HG03520 (cell line): Measurements from ENCODE around the gene SLC17A9.
A peak's percentile ranks its signal among the peaks of the same experiment; 100 is the strongest.
"Not testable (repeated sequence)": the region's sequence is repeated elsewhere in the genome, so short reads cannot be mapped to it uniquely, and the experiment has no call there.

Experiments used
- ATAC-seq: cut with Tn5 transposase; IDR thresholded peaks from one replicate; pipeline ENCODE4 v1.9.1; 2021; ENCODE audit warnings: mild to moderate bottlenecking, moderate library complexity; ENCODE audit not compliant: unreplicated experiment

Gene SLC17A9

DNA sequence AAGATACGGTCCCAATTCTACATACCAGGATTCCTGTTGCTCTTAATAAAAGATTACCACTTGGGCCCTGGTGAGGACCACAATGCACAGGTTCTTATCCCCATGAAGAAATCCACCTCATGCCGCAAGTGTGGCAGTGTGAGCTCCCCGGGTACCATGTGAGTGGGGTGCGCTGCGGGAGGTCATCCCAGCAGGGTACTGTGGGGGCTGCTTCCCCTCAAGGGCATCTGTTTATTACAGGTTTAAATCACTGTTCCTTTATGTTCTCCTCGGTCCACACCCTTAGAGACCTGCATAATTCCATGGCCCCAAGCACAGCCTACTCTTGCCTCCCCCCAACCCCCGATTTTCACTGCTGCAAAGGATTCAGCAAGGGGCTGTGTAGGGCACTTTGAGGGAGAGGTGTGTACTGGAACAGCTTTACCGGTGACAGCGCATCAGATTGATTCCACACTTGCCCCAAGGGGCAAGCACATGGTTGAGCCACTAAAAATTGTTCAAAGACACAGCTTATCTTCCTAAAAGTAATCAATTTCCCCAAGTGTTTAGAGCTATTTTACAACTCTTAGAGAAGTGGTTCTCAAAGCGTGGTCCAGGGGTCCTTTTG is 32.4 kb upstream of the SLC17A9 start:
- no peak for ATAC-seq

DNA sequence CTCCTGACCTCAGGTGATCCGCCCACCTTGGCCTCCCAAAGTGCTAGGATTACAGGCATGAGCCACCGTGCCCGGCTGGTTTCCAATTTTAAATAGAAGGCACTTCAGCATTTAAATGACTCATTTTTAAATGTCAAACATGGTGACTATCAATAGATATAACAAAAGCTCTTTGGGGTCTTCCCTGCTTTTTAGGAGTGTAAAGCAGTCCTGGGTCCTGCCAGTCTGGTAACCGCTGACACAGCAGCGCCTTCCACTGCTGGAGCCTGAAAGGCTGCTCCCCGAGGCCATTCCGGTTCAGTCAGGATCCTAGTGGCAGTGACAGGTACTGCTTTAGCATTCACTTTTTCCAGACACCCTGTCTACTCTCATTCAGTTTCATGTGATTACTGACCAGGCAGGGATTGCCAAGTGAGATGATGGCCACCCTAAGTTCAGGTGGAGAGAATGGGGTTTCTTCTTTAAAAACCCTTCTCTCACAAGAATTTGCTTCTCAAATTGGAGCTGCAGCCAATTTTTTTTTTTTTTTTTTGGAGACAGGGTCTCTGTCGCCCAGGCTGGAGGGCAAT is 31.3 kb upstream of the SLC17A9 start:
- no peak for ATAC-seq

DNA sequence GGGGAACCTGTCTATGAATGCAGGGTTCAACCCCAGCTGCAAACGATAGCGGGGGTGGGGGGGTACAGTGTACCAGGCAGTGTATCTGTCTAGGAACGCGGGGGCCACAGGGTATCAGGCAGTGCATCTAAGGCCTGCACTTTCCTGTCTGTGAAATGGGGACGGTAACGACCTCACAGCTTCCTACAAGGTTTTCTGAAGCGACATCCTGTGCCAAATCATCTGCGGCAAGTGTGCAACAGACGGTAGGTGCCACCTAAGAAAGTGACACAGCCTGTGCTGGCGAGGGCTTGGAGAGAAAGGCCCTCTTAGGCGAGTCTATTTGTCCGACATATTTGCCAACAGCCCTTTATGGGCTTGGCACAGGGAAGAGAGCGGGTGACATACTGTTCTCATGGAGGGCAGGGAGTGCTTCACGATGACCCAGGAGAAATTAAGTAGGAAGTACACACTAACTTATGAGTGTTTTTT is 30.0 kb upstream of the SLC17A9 start:
- no peak for ATAC-seq

GRCh38 chr20:62923059-62923668 is 29.3 kb upstream of the SLC17A9 start:
- not testable (repeated sequence) for ATAC-seq

- ATAC-seq, result no peak
Observed at GRCh38 chr20:62923669-62924441, 28.7 kb upstream of the SLC17A9 start.

DNA sequence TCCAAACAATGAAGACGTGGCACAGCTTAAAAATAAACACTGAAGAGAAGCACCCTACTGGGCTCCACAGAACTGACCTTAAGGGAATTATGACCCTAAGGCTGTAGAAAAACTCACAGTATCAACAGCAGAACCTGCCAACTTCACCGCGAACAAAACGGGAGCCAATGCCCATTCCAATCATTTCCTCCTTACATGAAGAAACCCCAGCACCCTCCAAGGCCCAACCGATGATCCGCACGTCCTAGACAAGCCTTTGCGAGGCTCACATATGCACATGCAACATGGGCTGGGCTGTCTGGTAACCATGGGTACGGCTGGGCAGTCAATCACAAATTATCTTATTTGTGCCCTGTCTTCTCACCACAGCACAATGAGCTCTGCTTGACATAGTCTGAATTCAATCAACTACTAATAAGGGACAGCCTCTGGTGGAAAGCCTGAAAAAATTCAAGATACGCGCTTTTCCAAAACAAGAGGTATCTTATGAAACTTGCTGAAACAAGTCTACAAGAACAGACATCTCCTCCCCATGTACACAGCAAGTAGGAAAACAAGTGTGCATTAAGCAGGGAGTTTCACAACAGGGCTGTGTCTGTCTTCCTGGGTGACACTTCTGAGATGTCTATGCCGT is 27.9 kb upstream of the SLC17A9 start:
- ATAC-seq, result no peak

DNA sequence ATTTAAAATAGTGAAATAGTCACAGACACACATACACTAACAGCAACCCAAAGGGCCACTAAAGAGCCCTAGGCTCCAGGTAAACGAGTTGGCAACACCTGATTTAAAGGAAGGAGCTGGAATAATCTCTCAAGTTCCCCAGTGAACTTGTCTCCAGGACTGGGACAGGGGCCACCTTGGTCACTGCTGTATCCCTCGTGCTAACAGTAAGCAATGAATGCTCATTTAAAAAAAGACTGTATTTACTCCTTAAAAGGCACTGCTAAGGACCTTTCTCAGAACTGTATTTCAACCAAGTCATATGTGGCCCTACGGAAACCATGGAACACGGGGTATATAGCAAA is 27.5 kb upstream of the SLC17A9 start:
- no peak for ATAC-seq

DNA sequence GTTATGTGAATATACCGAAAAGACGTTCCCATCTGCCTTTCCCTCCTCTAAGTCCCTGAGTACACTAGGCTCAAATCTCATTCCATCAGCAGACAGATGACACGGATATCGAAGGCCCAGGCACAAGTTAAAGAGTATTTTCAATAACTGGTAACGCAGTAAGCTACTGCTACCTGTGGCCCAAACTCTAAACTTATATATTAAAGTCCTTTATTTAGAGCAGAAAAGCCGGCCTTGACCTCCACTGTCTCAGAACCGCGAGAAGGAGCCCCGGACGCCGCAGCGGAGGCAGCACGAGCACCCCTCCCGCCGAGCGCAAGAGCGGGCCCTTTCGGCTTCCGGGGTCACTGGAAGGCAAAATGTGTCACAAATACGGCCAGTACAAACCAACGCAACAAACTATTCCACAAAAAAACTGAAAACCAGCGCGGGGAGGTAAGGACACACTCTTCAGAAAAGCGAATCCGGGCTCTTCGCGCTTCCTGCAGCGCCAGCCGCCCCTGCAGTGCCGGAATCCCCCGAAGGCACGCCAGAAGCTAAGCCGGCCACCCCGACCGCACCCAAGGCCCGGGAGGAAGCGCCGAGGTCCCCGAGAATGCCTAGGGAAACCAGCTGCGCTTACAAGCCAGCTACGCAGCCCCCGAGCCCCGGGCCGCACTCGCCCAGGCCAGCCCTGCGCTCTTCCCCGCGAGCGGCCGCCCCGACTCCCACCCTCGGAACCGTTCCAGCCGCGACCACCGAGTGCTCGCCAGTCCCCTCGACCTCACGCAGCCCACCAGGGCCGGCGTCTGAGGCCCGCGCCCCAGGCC is 26.9 kb upstream of the SLC17A9 start:
- peak; percentile 5 for ATAC-seq

DNA sequence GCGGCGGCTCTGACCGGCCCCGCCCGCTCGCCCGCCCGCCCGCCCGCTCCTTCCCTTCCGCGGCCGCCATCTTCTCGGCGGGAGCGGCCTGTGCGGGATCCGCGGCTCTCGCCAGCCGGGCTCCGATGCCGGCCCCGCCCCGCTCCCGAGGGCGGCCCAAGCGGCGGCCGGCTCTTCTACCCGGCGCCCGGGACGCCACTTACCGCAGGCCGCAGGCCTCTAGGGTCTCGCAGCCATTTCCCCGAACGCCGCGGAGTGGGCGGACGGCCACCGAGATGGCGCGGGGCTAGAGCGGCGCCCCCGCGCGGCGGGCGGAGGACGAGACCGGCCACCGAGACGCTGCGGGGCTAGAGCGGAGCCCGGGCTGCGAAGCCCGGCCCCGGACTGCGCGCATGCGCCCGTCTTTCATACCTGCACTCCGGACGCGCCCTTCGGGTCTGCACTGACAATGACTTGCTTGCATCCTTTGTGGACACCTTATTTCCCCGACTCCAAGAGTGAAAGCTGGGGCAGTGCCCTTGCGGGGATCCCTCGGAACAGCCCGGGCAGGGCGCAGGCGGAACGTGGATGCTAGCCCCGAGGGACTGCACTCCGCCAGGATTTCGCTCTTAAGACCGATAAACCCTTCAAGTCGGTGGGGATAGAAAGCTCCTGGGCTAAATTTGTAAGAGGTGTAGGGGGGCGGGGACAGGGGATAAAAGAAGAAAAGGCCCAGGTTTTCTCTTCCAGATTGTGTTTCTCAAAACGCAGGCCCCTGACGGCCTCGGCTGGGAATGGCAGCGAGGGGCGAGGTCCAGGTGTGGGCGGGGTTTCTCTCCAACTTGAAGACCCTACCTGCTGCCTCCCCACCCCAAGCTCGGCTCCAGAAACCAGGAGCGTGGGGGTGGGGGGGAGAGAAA is 26.0 kb upstream of the SLC17A9 start, which contains the start of gene DIDO1:
DIDO1 (minus strand) TSS at position 277 of the 899 bp plus-strand sequence.
- peak; percentile 60 for ATAC-seq

GRCh38 chr20:62927128-62927705 is 25.3 kb upstream of the SLC17A9 start:
- ATAC-seq, result no peak

- ATAC-seq, result no peak
Observed at GRCh38 chr20:62928246-62928939, 24.1 kb upstream of the SLC17A9 start.

- ATAC-seq, result no peak
Observed at GRCh38 chr20:62929051-62929538, 23.4 kb upstream of the SLC17A9 start.

GRCh38 chr20:62931464-62931863 is 21.0 kb upstream of the SLC17A9 start:
- ATAC-seq, result no peak

- no peak for ATAC-seq
Observed at GRCh38 chr20:62933966-62934365, 18.5 kb upstream of the SLC17A9 start.

DNA sequence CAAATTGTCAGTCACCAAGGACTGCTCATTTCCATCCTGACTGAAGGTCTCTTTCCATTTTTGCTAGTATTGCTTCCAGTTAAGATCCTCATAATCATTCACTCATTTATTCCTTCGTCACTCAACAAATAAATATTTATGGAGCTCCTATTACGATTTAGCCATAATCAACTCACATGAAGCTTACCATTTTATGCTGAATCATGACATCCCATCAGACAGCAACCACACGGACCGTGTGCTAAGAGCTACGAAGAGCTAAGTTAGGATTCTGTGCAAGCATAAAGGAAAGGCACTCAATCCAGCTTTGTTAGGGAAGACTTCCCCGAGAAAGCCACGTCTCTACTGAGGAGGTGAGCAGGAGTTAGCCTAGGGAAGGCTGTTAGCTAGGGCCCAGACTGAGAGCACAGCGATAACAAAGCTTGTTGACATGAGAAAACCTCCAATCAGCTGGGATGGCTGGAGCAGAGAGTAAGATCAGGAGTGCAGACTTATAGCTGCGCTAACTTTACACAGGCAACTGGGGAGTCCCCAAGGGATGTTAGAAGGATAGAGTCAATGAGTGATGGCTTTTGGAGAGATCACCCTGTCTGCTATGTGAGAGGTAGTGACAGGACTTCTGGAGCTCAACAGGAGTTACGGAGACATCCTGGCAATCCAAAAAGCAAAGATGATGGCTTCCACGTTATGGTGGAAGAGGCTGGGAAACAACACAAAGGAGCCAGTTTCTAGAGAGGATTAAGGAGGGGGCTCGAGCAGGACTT is 17.1 kb upstream of the SLC17A9 start:
- ATAC-seq, result no peak

DNA sequence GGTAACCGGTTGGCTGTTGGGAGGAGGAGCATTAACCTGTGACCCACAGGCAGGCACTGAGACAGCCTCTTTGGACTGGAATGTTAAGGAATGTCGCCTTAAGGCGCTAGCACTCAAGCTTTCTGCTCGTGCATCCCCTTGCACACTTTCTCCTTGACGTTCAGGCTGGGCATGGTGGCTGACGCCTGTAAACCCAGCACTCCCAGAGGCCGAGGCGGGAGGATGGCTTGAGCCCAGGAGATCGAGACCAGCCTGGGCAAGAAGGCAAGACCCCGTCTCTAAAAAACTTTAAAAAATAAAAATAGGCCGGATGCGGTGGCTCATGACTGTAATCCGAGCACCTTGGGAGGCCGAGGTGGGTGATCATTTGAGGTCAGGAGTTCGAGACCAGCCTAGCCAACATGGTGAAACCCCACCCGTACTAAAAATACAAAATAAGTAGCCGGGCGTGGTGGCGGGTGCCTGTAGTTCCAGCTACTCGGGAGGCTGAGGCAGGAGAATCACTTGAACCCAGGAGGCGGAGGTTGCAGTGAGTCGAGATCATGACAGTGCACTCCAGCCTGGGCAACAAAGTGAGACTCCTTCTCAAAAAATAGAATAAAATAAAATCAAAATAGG is 16.4 kb upstream of the SLC17A9 start:
- ATAC-seq, result no peak
